ENCODE data around the gene NUDT1.
A peak's percentile ranks its signal among the peaks of the same experiment; 100 is the strongest.

The NUDT1 gene

GRCh38 chr7:2213551-2214215, 28.3 kb upstream of the NUDT1 start:
- Mint-ChIP-seq H3K27ac (no peak overlapping the region), H3K4me1 (ENCODE audit: low read depth) (no peaks in the 10 kb centered on the region), H3K27me3 (ENCODE audit: low read depth) (no peaks in the 10 kb centered on the region), H3K9me3 (no peaks in the 10 kb centered on the region), H3K4me3 (no peak overlapping the region), H3K36me3 (ENCODE audit: low read depth) (peaks cover 21% of the 10 kb centered on the region)

- no peaks in the 10 kb centered on the region for H3K27me3 Mint-ChIP-seq (ENCODE audit: low read depth)
- H3K4me1 Mint-ChIP-seq (ENCODE audit: low read depth), result no peaks in the 10 kb centered on the region
- H3K4me3 Mint-ChIP-seq, result no peak overlapping the region
- no peak overlapping the region for H3K27ac Mint-ChIP-seq
- H3K9me3 Mint-ChIP-seq, result no peaks in the 10 kb centered on the region
- peaks cover 21% of the 10 kb centered on the region for H3K36me3 Mint-ChIP-seq (ENCODE audit: low read depth)
Measured at GRCh38 chr7:2214636-2215035, 27.4 kb upstream of the NUDT1 start.

DNA sequence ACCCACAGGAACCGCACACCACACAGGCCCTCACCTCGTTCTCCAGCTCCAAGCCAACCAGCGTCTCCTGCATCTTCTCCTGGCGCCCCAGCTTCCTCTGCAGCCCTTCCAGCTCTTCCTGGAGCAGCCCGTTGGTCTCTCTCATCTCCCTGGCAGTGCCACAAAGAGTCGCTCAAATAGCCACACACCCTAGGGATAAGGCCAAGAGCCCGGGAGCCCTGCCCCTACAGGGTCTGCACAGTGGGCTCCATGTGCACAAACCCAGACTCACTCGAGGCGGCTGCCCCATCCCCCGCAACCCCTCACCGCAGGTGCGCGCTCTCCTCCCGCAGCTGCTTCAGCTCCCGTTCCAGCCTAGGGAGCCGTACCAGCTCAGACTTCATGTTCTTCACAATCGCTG, 26.2 kb upstream of the NUDT1 start:
- H3K27ac Mint-ChIP-seq, result peak overlapping the region; percentile 12
- no peaks in the 10 kb centered on the region for H3K4me1 Mint-ChIP-seq (ENCODE audit: low read depth)
- no peak overlapping the region for H3K4me3 Mint-ChIP-seq
- no peaks in the 10 kb centered on the region for H3K27me3 Mint-ChIP-seq (ENCODE audit: low read depth)
- H3K9me3 Mint-ChIP-seq, result no peaks in the 10 kb centered on the region
- peaks cover 22% of the 10 kb centered on the region for H3K36me3 Mint-ChIP-seq (ENCODE audit: low read depth)

DNA sequence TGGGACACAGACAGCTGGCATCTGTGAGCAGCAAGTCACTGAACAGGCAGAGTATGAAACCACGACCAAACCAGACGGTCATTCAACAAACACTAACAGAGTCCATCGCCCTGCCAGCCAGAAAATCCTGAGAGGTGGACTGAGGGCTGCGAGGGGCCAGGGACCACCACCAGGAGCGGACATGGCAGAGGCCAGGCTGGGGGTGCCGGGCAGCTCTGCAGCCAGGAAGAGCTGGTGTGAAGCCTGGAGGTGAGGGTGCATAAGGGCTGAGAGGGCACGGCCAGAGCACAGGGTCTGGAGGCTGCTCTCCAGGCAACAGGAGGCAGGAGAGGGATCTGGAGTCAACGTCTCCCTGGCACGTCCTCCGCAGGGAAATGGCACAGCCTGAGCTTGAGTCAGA, 24.8 kb upstream of the NUDT1 start:
- H3K36me3 Mint-ChIP-seq (ENCODE audit: low read depth), result peaks cover 22% of the 10 kb centered on the region
- no peaks in the 10 kb centered on the region for H3K9me3 Mint-ChIP-seq
- H3K27ac Mint-ChIP-seq, result no peak overlapping the region
- H3K4me3 Mint-ChIP-seq, result no peak overlapping the region
- H3K4me1 Mint-ChIP-seq (ENCODE audit: low read depth), result no peaks in the 10 kb centered on the region
- no peaks in the 10 kb centered on the region for H3K27me3 Mint-ChIP-seq (ENCODE audit: low read depth)

GRCh38 chr7:2217716-2218443, 24.1 kb upstream of the NUDT1 start:
- peaks cover 22% of the 10 kb centered on the region for H3K36me3 Mint-ChIP-seq (ENCODE audit: low read depth)
- no peaks in the 10 kb centered on the region for H3K9me3 Mint-ChIP-seq
- no peak overlapping the region for H3K4me3 Mint-ChIP-seq
- no peak overlapping the region for H3K27ac Mint-ChIP-seq
- H3K4me1 Mint-ChIP-seq (ENCODE audit: low read depth), result no peaks in the 10 kb centered on the region
- H3K27me3 Mint-ChIP-seq (ENCODE audit: low read depth), result no peaks in the 10 kb centered on the region

DNA sequence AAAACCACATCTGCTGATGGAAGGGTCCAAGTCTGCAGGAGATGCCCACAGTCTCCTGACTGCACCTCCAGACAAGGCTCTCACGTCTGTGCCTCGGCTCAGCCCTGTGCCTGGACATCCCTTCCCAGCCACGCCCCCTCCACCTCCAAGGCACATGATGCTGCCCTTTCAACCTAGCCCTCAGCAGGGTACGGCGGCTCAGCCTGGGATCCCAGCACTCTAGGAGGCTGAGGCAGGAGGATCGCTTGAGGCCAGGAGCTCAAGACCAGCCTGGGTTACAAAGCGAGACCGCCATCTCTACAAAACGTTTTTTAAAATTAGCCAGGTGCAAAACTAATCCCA, 23.6 kb upstream of the NUDT1 start:
- peaks cover 22% of the 10 kb centered on the region for H3K36me3 Mint-ChIP-seq (ENCODE audit: low read depth)
- H3K4me3 Mint-ChIP-seq, result no peak overlapping the region

DNA sequence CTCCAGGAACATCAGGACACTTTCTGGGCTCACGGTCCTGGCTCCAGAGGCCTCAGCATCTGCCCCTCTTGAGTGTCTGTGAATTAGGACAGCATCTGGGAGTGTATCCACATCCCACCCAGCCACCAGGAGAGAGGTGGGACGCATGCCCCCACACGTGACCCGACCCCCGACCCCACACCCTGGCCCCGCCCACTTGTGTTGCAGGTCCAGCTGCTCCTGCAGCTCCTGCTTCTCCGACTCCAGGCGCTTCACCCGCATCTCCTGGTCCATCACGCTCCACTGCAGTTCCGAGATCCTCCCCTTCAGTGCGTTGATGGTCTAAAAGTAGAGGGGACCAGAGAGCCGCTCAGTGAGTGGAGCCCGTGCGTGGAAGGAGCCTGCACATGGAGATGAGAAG, 22.9 kb upstream of the NUDT1 start:
- H3K27ac Mint-ChIP-seq, result no peak overlapping the region
- H3K4me3 Mint-ChIP-seq, result no peak overlapping the region
- no peaks in the 10 kb centered on the region for H3K27me3 Mint-ChIP-seq (ENCODE audit: low read depth)
- H3K36me3 Mint-ChIP-seq (ENCODE audit: low read depth), result peaks cover 19% of the 10 kb centered on the region
- no peaks in the 10 kb centered on the region for H3K4me1 Mint-ChIP-seq (ENCODE audit: low read depth)
- no peaks in the 10 kb centered on the region for H3K9me3 Mint-ChIP-seq

More for the DNA sequence above, 23.6 kb upstream of the NUDT1 start:
- H3K27me3 Mint-ChIP-seq (ENCODE audit: low read depth), result no peaks in the 10 kb centered on the region
- no peaks in the 10 kb centered on the region for H3K9me3 Mint-ChIP-seq
- no peaks in the 10 kb centered on the region for H3K4me1 Mint-ChIP-seq (ENCODE audit: low read depth)
- no peak overlapping the region for H3K27ac Mint-ChIP-seq

DNA sequence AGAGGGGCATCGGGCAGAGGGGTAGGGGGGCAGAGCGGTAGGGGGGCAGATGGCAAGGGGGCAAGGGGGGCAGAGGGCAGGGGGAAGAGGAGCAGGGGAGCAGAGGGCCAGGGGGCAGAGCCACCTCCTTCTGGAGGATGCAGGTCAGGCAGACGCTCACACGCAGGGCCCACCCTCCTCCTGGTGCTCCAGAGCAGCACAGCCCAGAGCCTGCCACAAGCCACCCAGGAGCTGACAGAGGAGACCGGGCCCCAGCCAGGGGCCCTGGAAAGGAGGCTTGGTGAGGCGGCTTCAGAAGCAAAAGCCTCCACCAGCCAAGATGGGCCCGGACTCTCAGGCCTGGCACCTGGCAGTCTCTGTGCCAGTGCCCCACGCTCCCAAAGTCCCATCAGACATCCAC, 22.4 kb upstream of the NUDT1 start:
- Mint-ChIP-seq H3K27ac (no peak overlapping the region), H3K4me3 (no peak overlapping the region), H3K36me3 (ENCODE audit: low read depth) (peaks cover 19% of the 10 kb centered on the region), H3K27me3 (ENCODE audit: low read depth) (no peaks in the 10 kb centered on the region), H3K9me3 (no peaks in the 10 kb centered on the region), H3K4me1 (ENCODE audit: low read depth) (no peaks in the 10 kb centered on the region)

DNA sequence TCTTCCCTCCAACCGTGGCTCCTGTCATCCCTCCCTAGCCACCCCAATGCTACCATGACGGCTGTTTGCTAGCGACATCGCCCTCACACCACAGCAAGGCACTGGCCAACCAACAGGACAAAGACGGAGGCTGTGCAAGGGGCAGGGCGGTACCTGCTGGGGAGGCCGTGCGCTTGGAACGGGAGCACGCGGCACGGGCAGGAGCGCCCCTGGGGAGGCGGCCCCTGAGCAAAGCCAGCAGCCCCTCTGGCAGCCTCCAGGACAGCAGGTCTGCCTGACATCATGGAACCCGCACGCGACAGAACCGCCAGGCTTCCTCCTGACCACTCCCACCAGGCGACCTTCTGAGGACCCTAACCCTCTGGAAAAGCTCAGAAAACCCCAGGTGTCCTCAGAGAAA, 22.0 kb upstream of the NUDT1 start:
- peaks cover 19% of the 10 kb centered on the region for H3K36me3 Mint-ChIP-seq (ENCODE audit: low read depth)

GRCh38 chr7:2220506-2220905, 21.5 kb upstream of the NUDT1 start:
- H3K4me1 Mint-ChIP-seq (ENCODE audit: low read depth), result no peaks in the 10 kb centered on the region
- peaks cover 17% of the 10 kb centered on the region for H3K36me3 Mint-ChIP-seq (ENCODE audit: low read depth)
- H3K27ac Mint-ChIP-seq, result no peak overlapping the region
- no peaks in the 10 kb centered on the region for H3K9me3 Mint-ChIP-seq
- H3K4me3 Mint-ChIP-seq, result no peak overlapping the region
- no peaks in the 10 kb centered on the region for H3K27me3 Mint-ChIP-seq (ENCODE audit: low read depth)

More for the DNA sequence above, 22.0 kb upstream of the NUDT1 start:
- Mint-ChIP-seq H3K27ac (no peak overlapping the region), H3K9me3 (no peaks in the 10 kb centered on the region), H3K4me3 (no peak overlapping the region), H3K4me1 (ENCODE audit: low read depth) (no peaks in the 10 kb centered on the region), H3K27me3 (ENCODE audit: low read depth) (no peaks in the 10 kb centered on the region)

DNA sequence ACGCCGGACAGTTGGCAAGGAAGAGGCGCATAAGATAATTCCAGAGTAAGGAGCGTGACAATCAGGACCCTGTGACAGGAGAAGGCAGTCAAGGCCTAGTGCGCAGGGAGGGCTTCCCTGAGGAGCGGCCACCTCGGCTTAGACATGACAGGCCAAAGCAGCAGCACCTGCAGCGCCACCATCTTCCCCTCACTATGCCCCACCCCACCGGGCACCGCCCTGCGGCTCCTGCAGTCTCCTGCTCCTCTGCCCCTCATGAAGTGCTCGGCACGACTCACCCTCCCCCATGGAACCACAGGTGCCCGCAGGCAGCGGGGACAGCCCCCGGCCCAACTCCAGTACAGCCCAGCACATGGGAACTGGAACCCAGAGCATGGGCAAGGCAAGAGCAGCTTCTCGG, 21.1 kb upstream of the NUDT1 start:
- H3K27ac Mint-ChIP-seq, result no peak overlapping the region

GRCh38 chr7:2222516-2222915, 19.5 kb upstream of the NUDT1 start:
- peaks cover 9% of the 10 kb centered on the region for H3K36me3 Mint-ChIP-seq (ENCODE audit: low read depth)
- no peaks in the 10 kb centered on the region for H3K27me3 Mint-ChIP-seq (ENCODE audit: low read depth)
- H3K27ac Mint-ChIP-seq, result no peak overlapping the region
- no peaks in the 10 kb centered on the region for H3K9me3 Mint-ChIP-seq
- no peaks in the 10 kb centered on the region for H3K4me1 Mint-ChIP-seq (ENCODE audit: low read depth)
- H3K4me3 Mint-ChIP-seq, result no peak overlapping the region

More for the DNA sequence above, 21.1 kb upstream of the NUDT1 start:
- H3K4me3 Mint-ChIP-seq, result no peak overlapping the region
- H3K36me3 Mint-ChIP-seq (ENCODE audit: low read depth), result peaks cover 13% of the 10 kb centered on the region
- H3K4me1 Mint-ChIP-seq (ENCODE audit: low read depth), result no peaks in the 10 kb centered on the region
- no peaks in the 10 kb centered on the region for H3K9me3 Mint-ChIP-seq
- H3K27me3 Mint-ChIP-seq (ENCODE audit: low read depth), result no peaks in the 10 kb centered on the region

- Mint-ChIP-seq H3K4me3 (no peak overlapping the region), H3K27me3 (ENCODE audit: low read depth) (no peaks in the 10 kb centered on the region), H3K4me1 (ENCODE audit: low read depth) (no peaks in the 10 kb centered on the region), H3K36me3 (ENCODE audit: low read depth) (peaks cover 6% of the 10 kb centered on the region), H3K9me3 (no peaks in the 10 kb centered on the region), H3K27ac (no peak overlapping the region)
Measured at GRCh38 chr7:2223321-2223720, 18.7 kb upstream of the NUDT1 start.

GRCh38 chr7:2224491-2224928, 17.5 kb upstream of the NUDT1 start:
- H3K36me3 Mint-ChIP-seq (ENCODE audit: low read depth), result peaks cover 5% of the 10 kb centered on the region

DNA sequence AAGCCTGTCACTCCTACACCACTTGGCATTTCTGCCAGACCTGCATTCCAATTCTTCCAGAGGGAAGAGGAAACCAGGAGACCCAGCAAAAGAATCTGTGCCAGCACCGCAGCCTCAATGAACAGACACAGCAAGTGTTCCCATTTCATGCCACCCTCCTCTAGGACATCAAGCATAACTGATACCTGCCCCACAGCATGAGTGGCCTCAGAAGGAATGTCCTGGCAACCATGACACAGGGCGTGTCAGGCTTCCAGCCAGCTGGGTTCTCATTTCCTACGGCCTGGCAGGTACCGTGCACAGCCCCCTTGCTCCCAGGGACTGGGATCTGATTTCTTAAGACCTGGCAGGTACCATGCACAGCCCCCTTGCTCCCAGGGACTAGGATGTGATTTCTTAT, 17.1 kb upstream of the NUDT1 start:
- Mint-ChIP-seq H3K27me3 (ENCODE audit: low read depth) (no peaks in the 10 kb centered on the region), H3K36me3 (ENCODE audit: low read depth) (peaks cover 5% of the 10 kb centered on the region), H3K9me3 (no peaks in the 10 kb centered on the region), H3K4me1 (ENCODE audit: low read depth) (peaks cover 2% of the 10 kb centered on the region), H3K27ac (no peak overlapping the region), H3K4me3 (no peak overlapping the region)

More at GRCh38 chr7:2224491-2224928, 17.5 kb upstream of the NUDT1 start:
- no peaks in the 10 kb centered on the region for H3K9me3 Mint-ChIP-seq
- peaks cover under 1% of the 10 kb centered on the region for H3K4me1 Mint-ChIP-seq (ENCODE audit: low read depth)
- H3K27ac Mint-ChIP-seq, result no peak overlapping the region
- H3K4me3 Mint-ChIP-seq, result no peak overlapping the region
- H3K27me3 Mint-ChIP-seq (ENCODE audit: low read depth), result no peaks in the 10 kb centered on the region

Measured in T-helper 1 cell treated with Interleukin-12 subunit alpha and Interleukin-12 subunit beta and Interleukin-4 antibody, amounts not matched to agents 30 μg/mL and 1 μg/mL, for 36 hours (primary cell).